Endothelial cell of umbilical vein (primary cell): ENCODE results near the gene DNAI2.

Experiments
- CTCF ChIP-seq, 2 donors: IDR thresholded peaks; 1 replicate in 1 of 2; 2 replicates in 1 of 2; pipeline ENCODE4 v1.5.1; 2011; ENCODE audit warnings: low read length in 2 of 2, mild to moderate bottlenecking in 2 of 2, moderate library complexity in 2 of 2, control low read depth in 1 of 2, inconsistent platforms in 1 of 2, low read depth in 1 of 2; ENCODE audit not compliant: insufficient read depth in 1 of 2; ENCODE audit errors: extremely low read depth in 1 of 2
- POLR2A ChIP-seq: IDR thresholded peaks from 2 replicates; pipeline ENCODE4 v1.6.1; 2012; ENCODE audit warnings: low read depth, mild to moderate bottlenecking, control low read depth, low read length

GRCh38 chr17:74289688-74290087, 15.7 kb downstream of the DNAI2 start:
- TF ChIP-seq POLR2A (no peak), CTCF (IDR thresholded peaks at IDR 0.05; ENCODE audit: extremely low read depth in 1 of 2, insufficient read depth in 1 of 2, low read depth in 1 of 2, low read length in 2 of 2) (no peak)
